GM12892 (cell line): Measurements from ENCODE around the gene CPEB4.

Source experiments
- DNase-seq: peaks from one replicate; pipeline ENCODE4 v3.0.0; 2011; ENCODE audit not compliant: insufficient read length
- FAIRE-seq: peaks from 2 replicates; lab custom pipeline; 2011; peaks lifted over from hg19 to GRCh38; lab: Jason Lieb, UNC
- POLR2A ChIP-seq: IDR thresholded peaks from 2 replicates; pipeline ENCODE4 v1.6.1; 2011; ENCODE audit warnings: low read depth, low read length, control low read depth
- POLR2AphosphoS5 ChIP-seq: IDR thresholded peaks from 2 replicates; pipeline ENCODE4 v1.6.1; 2011; ENCODE audit warnings: low read depth, low read length, control low read depth
- TAF1 ChIP-seq: IDR thresholded peaks from 2 replicates; pipeline ENCODE4 v1.6.1; 2011; ENCODE audit warnings: low read depth, mild to moderate bottlenecking, control low read depth, low read length, borderline replicate concordance

Gene CPEB4

DNA sequence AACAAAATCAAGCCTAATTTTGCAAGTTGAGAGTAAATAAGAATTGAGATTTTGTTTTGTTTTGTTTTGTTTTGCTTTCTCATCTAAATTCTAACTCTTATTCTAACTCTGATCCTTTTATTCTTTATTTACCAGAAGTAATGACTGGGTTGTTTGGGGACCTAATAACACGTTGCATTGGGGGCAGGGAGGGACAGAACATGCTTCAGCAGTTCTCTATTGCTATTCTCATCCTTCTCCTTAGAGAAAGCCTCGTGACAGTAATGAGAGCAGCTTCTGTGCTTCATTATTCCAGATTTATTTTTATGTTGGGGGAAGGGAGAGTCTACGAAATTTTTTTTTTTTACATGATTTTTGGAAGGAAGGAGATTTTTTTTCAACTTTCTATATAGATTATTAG is 21.1 kb downstream of the CPEB4 start:
- TF ChIP-seq TAF1 (no peak), POLR2A (no peak), POLR2AphosphoS5 (no peak)
- DNase-seq (no peak), FAIRE-seq (no peak)

DNA sequence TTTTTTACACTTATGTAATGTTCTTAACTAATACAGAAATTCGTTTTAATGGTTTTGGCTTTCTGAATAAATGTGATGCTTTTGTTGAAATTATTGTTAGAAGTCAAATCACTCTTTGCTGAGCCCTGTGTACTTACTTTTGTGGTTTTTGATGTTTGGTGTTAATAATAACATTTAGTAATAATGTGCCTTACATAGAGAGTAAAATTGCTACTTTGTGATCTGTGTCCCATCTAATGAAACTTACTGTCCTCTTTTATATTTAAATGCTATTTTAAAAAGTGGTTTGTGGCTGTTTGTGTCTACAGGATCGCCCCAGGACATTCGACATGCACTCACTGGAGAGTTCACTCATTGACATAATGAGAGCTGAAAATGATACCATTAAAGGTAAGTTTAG is 22.1 kb downstream of the CPEB4 start:
- no peak for FAIRE-seq
- DNase-seq, result no peak
- TF ChIP-seq TAF1 (no peak), POLR2AphosphoS5 (no peak), POLR2A (no peak)

DNA sequence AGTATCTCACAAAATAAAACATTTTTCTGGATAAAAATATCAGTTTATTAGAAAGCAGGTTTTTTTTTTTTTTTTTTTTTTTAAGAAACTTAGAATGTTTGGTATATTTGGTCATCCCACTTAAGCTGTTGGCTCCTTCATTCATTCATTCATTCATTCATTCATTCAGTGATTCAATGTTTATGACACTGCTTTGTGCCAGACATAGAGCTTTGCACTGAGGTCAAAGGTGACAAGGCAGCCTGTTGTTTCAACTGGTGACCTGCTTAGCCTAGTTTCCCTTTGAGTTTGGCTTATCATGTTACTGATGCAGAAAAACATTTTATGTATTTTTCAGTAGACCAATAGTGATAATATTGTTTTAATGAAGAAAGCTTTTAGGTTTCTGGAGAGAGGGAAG is 23.5 kb downstream of the CPEB4 start:
- no peak for FAIRE-seq
- no peak for DNase-seq
- TF ChIP-seq POLR2A, result no peak
- no peak for TF ChIP-seq TAF1
- TF ChIP-seq POLR2AphosphoS5, result no peak

DNA sequence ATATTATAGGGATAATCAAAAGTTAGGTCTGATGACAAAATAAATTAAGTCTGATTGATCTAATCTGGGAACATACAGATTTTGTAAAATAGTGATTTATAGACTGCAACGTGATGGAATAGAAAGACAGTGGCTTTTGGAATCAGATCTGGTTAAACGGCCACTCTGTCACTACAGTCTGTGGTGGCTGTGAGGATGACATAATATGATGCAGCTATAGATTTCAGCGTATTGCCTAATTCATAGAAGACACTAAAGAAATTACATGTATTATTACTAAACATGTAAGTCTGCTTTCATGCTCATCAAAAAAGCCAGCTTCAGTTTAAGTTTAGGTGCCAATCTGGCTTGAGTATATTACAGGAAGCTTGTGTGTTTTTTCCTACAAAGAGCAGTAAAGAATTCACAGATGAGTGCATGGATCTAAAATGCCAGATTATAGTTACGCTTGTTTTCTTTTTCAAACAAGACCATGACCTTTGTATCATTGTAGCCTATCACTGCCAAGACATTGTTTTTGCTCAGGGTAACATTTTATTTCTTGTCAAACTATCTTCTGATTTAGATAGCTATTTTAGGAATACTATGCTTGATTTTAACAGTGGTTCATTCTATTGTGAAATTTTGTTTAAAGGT is 25.7 kb downstream of the CPEB4 start:
- FAIRE-seq (no peak), DNase-seq (no peak)
- TF ChIP-seq POLR2A, result no peak

DNA sequence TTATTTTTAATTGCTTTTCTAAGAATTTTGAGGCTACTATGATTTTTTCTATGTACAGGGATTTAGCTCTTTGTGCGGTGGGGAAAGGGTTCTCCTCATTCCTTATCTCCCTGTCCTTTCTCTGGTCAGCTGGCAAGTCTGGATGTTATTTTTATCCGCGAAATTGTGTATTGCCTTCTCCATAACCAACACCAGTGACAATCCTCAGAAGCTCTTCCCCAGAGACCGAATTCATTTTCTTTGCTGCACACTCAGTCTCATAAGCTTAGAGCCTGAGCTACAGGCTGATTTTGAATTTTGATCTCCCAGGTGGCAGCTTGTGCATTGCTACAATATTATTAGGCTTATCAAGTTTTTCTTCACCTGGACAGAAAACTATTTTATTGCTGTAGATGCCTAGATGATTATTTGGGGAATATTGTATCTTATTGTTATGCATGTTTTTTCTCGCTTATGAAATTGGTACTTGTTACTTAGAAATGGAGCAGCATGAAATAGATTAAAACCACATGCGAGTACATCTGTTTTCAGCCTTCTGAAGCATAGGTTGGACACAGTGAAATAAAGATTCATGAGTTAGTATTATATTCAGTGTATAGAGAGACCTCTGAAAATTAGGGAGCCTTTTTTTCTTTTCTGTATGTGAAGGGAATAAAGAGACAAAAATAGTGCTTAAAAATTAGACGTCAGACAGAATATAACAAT is 27.3 kb downstream of the CPEB4 start:
- no peak for FAIRE-seq
- DNase-seq, result no peak
- TF ChIP-seq POLR2AphosphoS5 (no peak), POLR2A (no peak), TAF1 (no peak)

DNA sequence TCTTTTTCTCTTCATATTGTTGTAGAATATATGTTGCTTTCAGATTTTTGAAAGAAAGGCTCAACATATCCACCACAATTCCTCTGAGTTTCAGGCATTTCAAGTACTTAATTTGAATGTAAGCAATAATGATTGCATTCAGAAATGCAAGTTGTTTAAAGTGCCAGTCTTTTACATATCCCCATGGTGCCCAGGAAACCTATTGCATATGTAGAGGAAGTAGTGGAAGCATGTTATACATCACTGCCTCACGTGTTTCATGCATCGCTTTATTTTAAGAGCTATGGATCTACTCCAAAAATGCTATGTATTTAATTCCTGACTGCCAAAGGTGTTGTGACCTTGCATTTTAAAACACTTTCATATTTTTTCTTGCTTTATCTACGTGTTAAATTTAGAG is 28.1 kb downstream of the CPEB4 start:
- DNase-seq (no peak), FAIRE-seq (peak; percentile 71)

DNA sequence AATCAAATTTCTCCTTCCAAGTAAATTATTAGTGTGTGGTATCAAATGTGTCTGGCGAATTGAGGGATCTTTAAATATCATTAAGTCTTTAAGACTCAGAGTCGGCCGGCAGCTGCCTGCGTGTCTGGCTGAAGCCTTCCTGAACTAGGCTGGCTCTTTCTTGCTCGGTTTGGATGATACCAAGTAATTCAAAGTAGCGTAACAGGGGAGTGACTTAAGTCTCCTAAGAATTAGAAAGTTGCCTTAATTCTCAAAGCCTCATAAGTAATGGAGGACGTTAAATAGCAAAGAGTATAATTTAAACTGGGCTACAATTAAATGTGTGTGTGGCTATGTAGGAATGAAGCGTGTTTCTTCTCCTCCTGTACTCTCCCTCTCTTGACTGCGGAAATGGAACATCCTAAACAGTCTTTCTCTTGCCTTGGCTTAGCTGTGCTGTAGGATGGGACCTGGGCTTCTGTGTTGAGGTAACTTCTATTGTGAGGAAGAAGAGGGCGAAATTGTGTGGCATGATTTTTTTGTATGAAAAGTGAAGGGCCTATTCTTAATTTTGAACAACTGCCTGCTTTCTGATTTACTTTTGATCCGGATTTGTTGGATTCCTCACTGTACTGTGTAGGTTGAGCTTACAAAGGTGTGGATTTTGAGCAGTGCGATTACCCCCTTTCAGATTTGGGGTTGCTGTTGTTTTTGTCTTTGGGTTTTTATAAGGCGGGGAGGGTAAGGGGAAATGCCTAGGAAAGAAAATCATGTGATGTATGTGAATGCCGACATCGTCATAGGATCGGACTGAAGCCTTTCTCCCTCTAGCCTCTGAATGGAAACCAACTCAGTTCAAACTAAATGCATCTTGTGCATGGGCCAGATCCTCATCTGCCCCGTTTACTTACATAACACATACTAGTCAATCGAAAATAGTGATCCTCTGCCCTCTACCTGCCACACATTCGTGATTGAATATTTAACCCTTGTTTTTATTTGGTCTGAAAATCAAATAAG is 29.9 kb downstream of the CPEB4 start:
- peak; percentile 80 for FAIRE-seq
- DNase-seq, result peak; percentile 21

More for the DNA sequence above, 28.1 kb downstream of the CPEB4 start:
- no peak for TF ChIP-seq POLR2AphosphoS5
- no peak for TF ChIP-seq TAF1
- no peak for TF ChIP-seq POLR2A

DNA sequence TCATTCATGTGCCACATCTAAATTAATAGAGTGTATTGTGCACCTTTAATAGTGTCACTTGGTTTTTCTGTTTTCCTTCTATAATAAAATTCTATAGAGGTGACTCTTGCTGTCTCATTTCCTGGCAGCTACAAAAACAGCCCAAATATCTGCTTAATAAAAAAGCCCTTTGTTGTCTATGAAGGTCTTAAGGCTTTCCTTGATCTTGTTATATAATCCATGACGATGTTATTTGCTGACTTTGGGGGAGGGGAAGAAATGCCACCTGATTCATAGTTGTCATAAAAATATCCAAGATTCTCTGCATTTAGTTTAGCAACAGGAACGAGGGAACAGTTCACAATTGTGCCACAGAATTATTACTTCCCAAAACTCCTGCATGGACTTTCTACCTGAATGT is 31.3 kb downstream of the CPEB4 start:
- no peak for DNase-seq
- FAIRE-seq, result no peak
- TF ChIP-seq POLR2AphosphoS5, result no peak
- TF ChIP-seq POLR2A, result no peak
- TF ChIP-seq TAF1, result no peak

More for the DNA sequence above, 29.9 kb downstream of the CPEB4 start:
- TF ChIP-seq POLR2AphosphoS5, result peak; percentile 75
- TF ChIP-seq TAF1, result peak; percentile 86
- TF ChIP-seq POLR2A, result peak; percentile 82

DNA sequence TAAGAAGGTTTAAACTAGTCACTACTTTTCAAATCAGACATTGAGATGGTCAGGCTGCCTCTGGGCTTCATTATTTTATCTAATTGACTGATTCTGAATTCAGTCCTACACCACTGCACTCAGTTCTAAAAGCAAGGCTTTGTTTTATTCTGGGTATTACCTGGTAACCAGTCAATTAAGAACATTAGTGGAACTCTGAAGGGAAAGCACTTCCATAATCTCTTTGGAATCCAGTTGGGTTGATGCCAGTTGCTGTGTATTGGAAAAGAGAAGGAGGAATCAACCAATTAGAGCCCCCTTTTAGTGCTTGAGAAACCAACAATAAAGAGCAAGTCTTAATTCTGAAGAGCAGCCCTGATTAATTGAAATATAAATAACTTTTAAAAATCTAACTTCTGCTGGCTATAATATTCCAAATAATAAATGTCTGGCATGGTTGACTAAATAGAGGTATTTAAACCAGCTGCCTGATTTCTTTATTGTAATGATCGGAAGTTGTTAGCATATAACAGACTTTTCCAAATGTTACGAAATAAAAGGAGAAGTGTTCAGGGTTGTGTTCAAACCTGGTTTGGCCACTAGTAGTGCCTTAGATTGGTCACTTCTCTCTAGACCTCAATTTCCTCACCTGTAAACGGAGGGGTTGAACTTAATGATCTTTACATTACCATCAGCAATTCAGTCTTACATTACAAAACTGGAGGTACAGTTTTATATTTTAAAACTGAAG is 32.0 kb downstream of the CPEB4 start:
- DNase-seq (no peak), FAIRE-seq (no peak)
- TF ChIP-seq POLR2A, result no peak
- TF ChIP-seq TAF1, result no peak
- TF ChIP-seq POLR2AphosphoS5, result no peak

DNA sequence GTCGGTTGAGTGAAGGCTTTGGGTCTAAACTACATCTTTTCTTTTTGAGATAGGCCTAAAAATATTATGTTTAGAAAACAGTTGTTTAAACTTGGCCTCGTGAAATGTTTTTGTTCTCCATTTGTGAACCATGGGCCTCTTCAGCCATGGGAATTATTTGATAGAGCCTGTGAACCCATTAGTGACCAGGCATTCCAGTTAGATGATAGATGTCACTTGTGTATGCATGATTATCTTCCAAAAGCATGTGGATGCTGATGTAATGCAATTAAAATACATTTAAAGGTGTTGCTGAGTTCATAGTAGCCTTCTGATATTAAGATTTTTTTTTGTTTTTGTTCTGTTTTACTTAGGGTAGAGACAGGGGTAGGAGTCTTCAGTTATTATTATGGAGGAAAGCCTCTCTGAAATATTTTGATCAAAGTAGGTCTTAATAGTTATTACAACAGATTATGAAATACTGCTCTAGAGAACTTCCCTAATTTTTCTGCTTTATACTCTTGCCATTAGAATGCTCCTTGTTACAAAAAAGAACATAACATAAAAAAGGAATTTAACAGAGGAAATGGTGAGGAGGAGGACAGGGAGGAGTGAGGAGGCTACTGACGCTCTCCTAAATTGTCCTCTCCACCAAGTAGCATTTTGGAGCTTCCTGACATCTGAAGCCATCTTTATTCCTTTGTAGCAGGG is 32.9 kb downstream of the CPEB4 start:
- FAIRE-seq, result no peak
- TF ChIP-seq POLR2A (no peak), TAF1 (no peak), POLR2AphosphoS5 (no peak)
- DNase-seq, result no peak

DNA sequence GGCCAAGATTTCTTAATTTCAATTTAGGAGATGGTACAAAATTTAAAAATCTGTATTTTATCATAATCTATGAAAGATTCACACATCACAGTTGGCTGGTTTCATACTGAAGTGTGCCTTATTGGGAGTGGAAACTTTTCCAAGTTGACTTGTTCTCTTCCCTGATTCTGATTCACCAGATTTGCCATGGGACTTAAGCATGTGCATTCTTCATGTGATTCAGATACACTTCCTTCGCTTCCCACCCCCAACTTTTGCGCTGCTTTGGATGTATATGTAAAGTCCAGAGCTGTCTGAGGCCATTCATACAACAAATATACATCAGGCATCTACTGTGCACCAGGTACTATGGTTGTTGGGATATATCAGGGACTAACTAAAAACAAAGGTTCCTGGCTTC is 34.4 kb downstream of the CPEB4 start:
- DNase-seq (no peak), FAIRE-seq (no peak)
- TF ChIP-seq POLR2AphosphoS5 (no peak), POLR2A (no peak), TAF1 (no peak)
